ENCODE data around the gene PROS1.
"Not testable (repeated sequence)": the region's sequence is repeated elsewhere in the genome, so short reads cannot be mapped to it uniquely, and the experiment has no call there.

Gene PROS1

DNA sequence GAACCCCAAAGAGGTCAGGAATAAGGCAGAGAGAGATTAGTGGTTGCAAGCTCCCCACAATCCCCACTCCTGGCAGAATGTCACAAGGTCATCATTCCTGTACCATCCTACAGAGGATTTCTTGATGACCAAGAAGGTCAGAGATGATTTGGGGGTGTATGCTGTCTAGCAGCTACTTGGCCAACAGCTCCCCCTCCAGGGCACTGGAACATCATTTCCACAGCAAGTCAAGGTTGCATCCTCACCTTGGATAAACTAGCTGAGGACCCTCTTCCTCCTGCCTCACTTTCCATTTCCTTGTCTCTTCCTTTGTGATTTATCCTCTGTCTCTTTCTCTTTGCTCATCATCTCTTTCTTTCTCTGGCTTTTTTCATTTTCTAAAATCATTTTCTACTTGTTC lies 106.3 kb downstream of the PROS1 start:
- no peak for FAIRE-seq

DNA sequence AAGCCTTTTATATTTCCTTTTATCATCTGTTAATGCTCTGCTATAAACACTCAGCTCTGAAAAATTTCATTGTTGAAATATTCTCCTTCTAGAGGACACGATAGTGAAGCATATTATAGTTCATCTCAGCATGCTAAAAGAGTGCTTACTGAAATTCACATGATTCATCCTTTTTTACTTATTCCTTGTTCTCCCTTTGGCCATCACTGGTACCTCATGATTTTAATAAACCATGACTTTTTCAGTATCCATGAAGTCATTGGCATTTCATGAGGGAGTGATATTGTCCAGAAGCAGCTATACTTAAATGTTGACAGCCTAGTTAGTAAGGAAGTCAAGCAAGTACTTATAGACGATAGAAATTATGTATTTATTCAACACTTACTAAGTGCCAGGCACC lies 112.7 kb downstream of the PROS1 start:
- FAIRE-seq = no peak

DNA sequence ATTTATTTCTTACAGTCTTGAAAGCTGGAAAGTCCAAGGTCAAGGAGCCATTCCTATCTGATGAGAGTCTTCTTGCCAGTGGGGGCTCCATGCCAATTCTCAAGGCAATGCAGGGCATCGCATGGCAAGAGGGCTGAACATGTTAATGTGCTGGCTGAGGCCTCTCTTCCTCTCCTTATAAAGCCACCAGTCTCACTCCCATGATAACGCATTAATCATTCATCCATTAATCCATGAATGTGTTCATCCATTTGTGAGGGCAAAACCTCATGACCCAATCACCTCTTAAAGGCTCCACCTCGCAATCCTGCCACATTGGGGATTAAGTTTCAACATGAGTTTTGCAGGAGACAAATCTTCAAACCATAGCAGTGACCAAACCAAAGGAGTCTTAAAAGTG lies 118.3 kb downstream of the PROS1 start:
- no peak for FAIRE-seq

DNA sequence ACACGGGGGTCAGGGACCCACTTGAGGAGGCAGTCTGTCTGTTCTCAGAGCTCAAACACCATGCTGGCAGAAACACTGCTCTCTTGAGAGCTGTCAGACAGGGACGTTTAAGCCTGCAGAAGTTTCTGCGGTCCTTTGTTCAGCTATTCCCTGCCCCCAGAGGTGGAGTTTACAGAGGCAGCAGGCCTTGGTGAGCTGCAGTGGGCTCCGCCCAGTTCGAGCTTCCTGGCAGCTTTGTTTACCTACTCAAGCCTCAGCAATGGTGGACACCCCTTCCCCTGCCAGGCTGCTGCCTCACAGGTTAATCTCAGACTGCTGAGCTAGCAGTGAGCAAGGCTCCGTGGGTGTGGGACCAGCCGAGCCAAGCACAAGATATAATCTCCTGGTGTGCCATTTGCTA lies 121.5 kb downstream of the PROS1 start:
- not testable (repeated sequence) for FAIRE-seq

DNA sequence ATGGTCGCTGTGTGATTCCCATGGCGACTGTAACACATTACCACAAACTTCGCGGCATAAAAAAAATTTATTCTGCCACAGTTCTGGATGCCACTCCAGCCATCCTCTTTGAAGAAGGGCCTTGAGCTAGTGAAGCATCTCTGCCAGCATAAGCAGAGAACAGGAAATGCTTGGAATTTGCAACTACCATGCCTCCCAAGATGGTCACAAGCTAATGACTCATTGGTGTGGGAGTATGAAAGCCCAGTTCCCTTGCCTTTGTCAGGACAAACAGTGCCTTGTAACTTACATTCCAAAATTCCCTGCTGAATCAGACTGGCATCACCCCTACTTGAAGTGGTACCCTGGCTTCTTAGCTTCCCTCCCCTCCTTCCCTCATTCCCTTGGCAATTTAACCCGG lies 129.7 kb downstream of the PROS1 start:
- no peak for FAIRE-seq

DNA sequence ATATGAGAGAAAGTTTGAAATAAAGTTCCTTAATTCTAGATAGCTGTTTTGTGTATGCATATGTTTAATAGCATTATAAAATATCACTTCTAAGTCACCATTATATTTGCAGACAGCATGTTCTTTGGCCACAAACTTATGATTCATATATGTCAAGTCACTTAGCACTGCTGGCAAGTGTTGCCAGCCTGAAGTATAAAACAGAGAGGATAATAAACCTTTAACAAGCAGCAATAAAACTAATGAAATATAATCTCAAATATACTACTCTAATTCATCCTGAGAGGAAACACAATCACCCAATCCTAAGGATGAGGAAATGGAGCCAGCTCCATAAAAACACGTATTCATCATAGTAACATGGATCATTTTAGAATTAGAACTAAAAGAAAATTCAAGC lies 134.5 kb downstream of the PROS1 start:
- not testable (repeated sequence) for FAIRE-seq

All from islet of Langerhans (tissue), 1 donor.